Neuronal stem cell (in vitro differentiated cells): ENCODE data around the gene FAM168B.
A peak's percentile ranks its signal among the peaks of the same experiment; 100 is the strongest.

Experiments
- DNase-seq: peaks from one replicate; pipeline ENCODE4 v3.0.0-alpha.2; 2013; ENCODE audit warnings: low spot score
- H2AFZ ChIP-seq: one replicate; pipeline ENCODE4 v1.6.1; 2013; ENCODE audit warnings: mild to moderate bottlenecking, low read length, inconsistent platforms
- H2AK5ac ChIP-seq: 2 replicates; pipeline ENCODE4 v1.6.1; 2013; ENCODE audit warnings: low read depth, mild to moderate bottlenecking, inconsistent platforms, low read length, moderate library complexity, mixed read lengths
- H2BK120ac ChIP-seq: 2 replicates; pipeline ENCODE4 v1.6.1; 2013; ENCODE audit warnings: low read depth, mild to moderate bottlenecking, inconsistent platforms, low read length, moderate library complexity, mixed read lengths
- H2BK12ac ChIP-seq: one replicate; pipeline ENCODE4 v1.6.1; 2013; ENCODE audit warnings: low read length, inconsistent platforms
- H2BK15ac ChIP-seq: 2 replicates; pipeline ENCODE4 v1.6.1; 2013; ENCODE audit warnings: mild to moderate bottlenecking, low read length, inconsistent platforms, mixed read lengths
- H2BK5ac ChIP-seq: one replicate; pipeline ENCODE4 v1.6.1; 2013; ENCODE audit warnings: inconsistent platforms, mild to moderate bottlenecking, low read length, moderate library complexity
- H3K14ac ChIP-seq: one replicate; pipeline ENCODE4 v1.6.1; 2013; ENCODE audit warnings: low read length, inconsistent platforms
- H3K18ac ChIP-seq: 2 replicates; pipeline ENCODE4 v1.6.1; 2013; ENCODE audit warnings: low read length, inconsistent platforms
- H3K23ac ChIP-seq: 2 replicates; pipeline ENCODE4 v1.6.1; 2013; ENCODE audit warnings: low read depth, mild to moderate bottlenecking, mixed read lengths, low read length, inconsistent platforms; ENCODE audit not compliant: poor library complexity
- H3K27ac ChIP-seq: replicated peaks from 3 replicates; pipeline ENCODE4 v1.5.1; 2013; ENCODE audit warnings: low read length, inconsistent platforms
- H3K27me3 ChIP-seq, 3 experiments: 2 replicates each; pipeline ENCODE4 v1.6.1; 2013; ENCODE audit warnings: low read length in 3 of 3, mild to moderate bottlenecking in 2 of 3, inconsistent platforms in 1 of 3, low read depth in 1 of 3, mixed read lengths in 1 of 3, moderate library complexity in 1 of 3; ENCODE audit not compliant: control insufficient read depth in 3 of 3, insufficient read depth in 3 of 3
- H3K36me3 ChIP-seq, 2 donors: replicated peaks in 1 of 2; 2 replicates each; pipeline ENCODE4 v1.6.1; 2013; ENCODE audit warnings: low read length in 2 of 2; ENCODE audit not compliant: control insufficient read depth in 2 of 2, insufficient read depth in 2 of 2
- H3K4ac ChIP-seq: 2 replicates; pipeline ENCODE4 v1.6.1; 2013; ENCODE audit warnings: inconsistent platforms, mild to moderate bottlenecking, low read length, moderate library complexity
- H3K4me1 ChIP-seq, 2 donors: 1 replicate in 1 of 2; 2 replicates in 1 of 2; pipeline ENCODE4 v1.6.1; 2013; ENCODE audit warnings: low read length in 2 of 2, low read depth in 1 of 2; ENCODE audit not compliant: control insufficient read depth in 2 of 2, insufficient read depth in 1 of 2
- H3K4me2 ChIP-seq: one replicate; pipeline ENCODE4 v1.6.1; 2013; ENCODE audit warnings: mild to moderate bottlenecking, low read length, inconsistent platforms; ENCODE audit not compliant: insufficient read depth, poor library complexity, severe bottlenecking
- H3K4me3 ChIP-seq, 2 donors: 2 replicates each; pipeline ENCODE4 v1.5.1; 2013; ENCODE audit warnings: low read length in 2 of 2, mild to moderate bottlenecking in 2 of 2, inconsistent platforms in 1 of 2, moderate library complexity in 1 of 2
- H3K79me1 ChIP-seq: one replicate; pipeline ENCODE4 v1.6.1; 2013; ENCODE audit warnings: low read depth, mild to moderate bottlenecking, inconsistent platforms, low read length, moderate library complexity
- H3K9ac ChIP-seq: one replicate; pipeline ENCODE4 v1.6.1; 2013; ENCODE audit warnings: mild to moderate bottlenecking, low read depth, low read length, inconsistent platforms; ENCODE audit not compliant: poor library complexity
- H3K9me3 ChIP-seq, 2 donors: replicated peaks in 1 of 2; 2 replicates each; pipeline versions ENCODE3 to v1.6.1; 2013; ENCODE audit warnings: low read length in 2 of 2, mild to moderate bottlenecking in 2 of 2, inconsistent platforms in 1 of 2, low read depth in 1 of 2, mixed read lengths in 1 of 2, moderate library complexity in 1 of 2; ENCODE audit not compliant: control insufficient read depth in 2 of 2, insufficient read depth in 1 of 2
- H4K8ac ChIP-seq: one replicate; pipeline ENCODE4 v1.6.1; 2013; ENCODE audit warnings: low read depth, mild to moderate bottlenecking, inconsistent platforms, low read length, moderate library complexity
- H4K91ac ChIP-seq: one replicate; pipeline ENCODE4 v1.6.1; 2013; ENCODE audit warnings: low read length, low read depth, mild to moderate bottlenecking, inconsistent platforms; ENCODE audit not compliant: poor library complexity
- WGBS, 2 donors: extraction: QIAGEN DNeasy Blood & Tissue Kit; methylation state at CpG; one replicate each; pipeline ENCODE4 v1.1.7; 2013; ENCODE audit warnings: missing lambda C conversion rate in 2 of 2, mixed read lengths in 1 of 2; ENCODE audit not compliant: insufficient read length in 2 of 2, insufficient replicate concordance in 1 of 2; ENCODE audit errors: extremely low coverage in 2 of 2; 5-methylcytosine and 5-hydroxymethylcytosine counted together

Gene FAM168B

DNA sequence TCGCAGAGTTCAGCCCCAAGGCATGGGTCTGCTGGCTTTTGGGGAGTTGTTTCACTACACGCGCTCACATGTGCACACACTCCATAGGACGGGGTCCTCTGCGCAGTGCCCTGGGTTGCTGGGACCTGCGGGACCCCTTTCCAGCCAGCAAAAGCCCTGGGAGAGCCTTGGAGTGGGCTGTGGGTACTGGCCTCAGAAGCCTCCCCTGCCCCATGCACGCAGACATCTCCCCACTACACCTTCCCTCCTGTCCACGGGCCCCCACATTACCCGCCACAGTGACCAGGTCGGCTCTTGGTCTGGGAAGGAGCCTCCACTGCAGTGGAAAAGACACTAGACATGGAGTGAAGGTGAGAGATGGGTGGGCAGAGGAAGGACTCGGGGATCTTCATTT, 48.5 kb downstream of the FAM168B start:
- Histone ChIP-seq H4K91ac (no peak overlapping the region), H3K9ac (no peak overlapping the region), H3K9me3 (no peaks in the 10 kb centered on the region), H3K27ac (no peak overlapping the region), H3K79me1 (no peaks in the 10 kb centered on the region), H3K4ac (no peak overlapping the region), H2AFZ (no peak overlapping the region), H3K18ac (no peak overlapping the region), H3K4me2 (no peak overlapping the region), H3K14ac (no peak overlapping the region), H2BK120ac (no peak overlapping the region), H2BK12ac (no peak overlapping the region), H2BK5ac (no peak overlapping the region), H3K36me3 (peaks cover 25 to 40% of the 10 kb centered on the region in 2 donors), H2AK5ac (no peak overlapping the region), H4K8ac (no peak overlapping the region), H3K4me3 (no peak overlapping the region), H3K23ac (no peak overlapping the region), H3K27me3 (no peaks in the 10 kb centered on the region), H3K4me1 (no peaks in the 10 kb centered on the region), H2BK15ac (no peak overlapping the region)
- DNase-seq, result no peak
- no CpG with 5 or more reads among the region's 11 CpGs for WGBS, 2 donors

DNA sequence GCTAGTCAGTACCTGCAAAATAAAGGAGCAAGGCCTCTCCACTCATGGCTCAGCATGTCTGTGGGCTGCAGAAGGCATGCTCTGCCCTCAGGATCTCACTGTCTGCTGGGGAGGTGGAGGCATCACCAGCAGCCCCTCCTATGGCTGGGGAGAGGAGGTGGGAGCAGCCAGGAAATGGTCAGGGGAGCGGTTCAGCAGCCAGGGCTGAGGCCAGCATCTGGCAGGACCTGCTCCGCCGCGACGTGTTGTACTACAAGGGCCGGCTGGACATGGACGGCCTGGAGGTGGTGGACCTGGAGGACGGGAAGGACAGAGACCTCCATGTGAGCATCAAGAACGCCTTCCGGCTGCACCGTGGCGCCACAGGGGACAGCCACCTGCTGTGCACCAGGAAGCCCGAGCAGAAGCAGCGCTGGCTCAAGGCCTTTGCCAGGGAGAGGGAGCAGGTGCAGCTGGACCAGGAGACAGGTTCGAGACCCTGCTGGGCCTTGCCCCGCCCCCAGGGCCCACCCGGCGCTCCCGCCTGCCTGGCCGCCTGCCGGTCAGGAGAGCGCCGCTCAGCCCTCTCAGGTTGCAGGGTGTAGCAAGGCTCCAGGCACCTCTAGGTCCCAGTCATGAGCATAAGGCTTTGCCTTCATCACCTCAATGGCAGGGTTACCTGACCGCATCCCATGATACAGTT, 49.0 kb downstream of the FAM168B start:
- Histone ChIP-seq H2BK15ac (no peak overlapping the region), H2AFZ (no peak overlapping the region), H2BK5ac (no peak overlapping the region), H3K9me3 (no peaks in the 10 kb centered on the region), H3K79me1 (no peaks in the 10 kb centered on the region), H4K91ac (no peak overlapping the region), H3K36me3 (peaks cover 23 to 35% of the 10 kb centered on the region in 2 donors), H3K23ac (peak overlapping the region; percentile 25), H3K4me2 (no peak overlapping the region), H3K27ac (no peak overlapping the region), H4K8ac (no peak overlapping the region), H3K14ac (no peak overlapping the region), H3K4me3 (peak overlapping the region in 1 of 2 donors; percentile 4), H3K27me3 (no peaks in the 10 kb centered on the region), H3K18ac (no peak overlapping the region), H2AK5ac (peak overlapping the region; percentile 57), H2BK120ac (no peak overlapping the region), H3K4ac (no peak overlapping the region), H3K9ac (no peak overlapping the region), H3K4me1 (no peaks in the 10 kb centered on the region), H2BK12ac (no peak overlapping the region)
- no peak for DNase-seq
- WGBS, 2 donors, result no CpG with 5 or more reads among the region's 24 CpGs

DNA sequence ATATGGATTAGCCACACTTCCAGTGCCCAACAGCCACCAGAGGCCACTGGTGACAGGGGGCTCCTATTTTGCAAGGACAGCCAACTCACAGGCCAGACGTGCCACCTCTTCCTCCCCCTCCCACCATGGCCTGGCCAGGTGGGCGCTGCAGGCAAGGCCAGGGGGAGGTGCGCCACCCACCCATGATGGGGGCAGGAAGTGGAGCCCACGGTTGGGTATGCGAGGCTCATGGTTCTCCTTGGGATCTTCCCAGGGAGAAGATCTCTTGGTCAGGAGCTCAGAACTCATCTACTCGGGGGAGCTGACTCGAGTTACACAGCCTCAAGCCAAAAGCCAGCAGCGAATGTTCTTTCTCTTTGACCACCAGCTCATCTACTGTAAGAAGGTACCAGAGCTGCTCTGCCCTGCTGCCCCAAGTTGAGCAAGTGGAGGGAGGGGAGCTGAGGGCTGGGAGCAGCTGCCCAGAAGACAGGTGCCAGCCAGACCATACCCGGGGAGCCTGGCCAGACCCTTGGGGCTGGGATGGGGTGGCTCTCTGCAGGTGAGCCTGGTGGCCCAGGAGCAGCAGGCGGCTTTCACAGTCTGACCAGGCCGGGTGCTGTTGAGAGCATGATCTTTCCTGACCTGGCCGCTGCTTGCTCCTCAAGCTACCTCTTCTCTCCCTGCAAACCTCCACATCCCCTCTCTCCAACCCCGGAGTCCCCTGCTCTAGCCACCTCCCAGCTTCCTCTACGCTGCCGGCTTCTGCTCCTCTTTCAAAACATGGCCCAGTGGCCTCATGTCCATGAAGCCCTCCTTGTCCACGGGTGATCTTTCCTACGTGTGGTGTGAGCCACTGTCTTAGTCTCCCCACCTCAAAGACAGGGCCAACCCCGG, 49.8 kb downstream of the FAM168B start:
- no peaks in the 10 kb centered on the region for H3K27me3 ChIP-seq
- H3K9me3 ChIP-seq, result no peaks in the 10 kb centered on the region
- no peak overlapping the region for H3K4me3 ChIP-seq
- no peak for DNase-seq
- no peaks in the 10 kb centered on the region for H3K4me1 ChIP-seq
- peaks cover 16 to 27% of the 10 kb centered on the region in 2 donors for H3K36me3 ChIP-seq
- H4K8ac ChIP-seq, result no peak overlapping the region
- no peak overlapping the region for H2BK15ac ChIP-seq
- no peak overlapping the region for H3K27ac ChIP-seq
- no CpG with 5 or more reads among the region's 18 CpGs for WGBS, 2 donors
- H3K18ac ChIP-seq, result peak overlapping the region; percentile 74
- H4K91ac ChIP-seq, result no peak overlapping the region
- no peak overlapping the region for H2BK120ac ChIP-seq
- no peak overlapping the region for H3K9ac ChIP-seq
- H3K79me1 ChIP-seq, result no peaks in the 10 kb centered on the region
- H3K4me2 ChIP-seq, result no peak overlapping the region
- H2BK12ac ChIP-seq, result no peak overlapping the region
- no peak overlapping the region for H3K14ac ChIP-seq
- H2AK5ac ChIP-seq, result no peak overlapping the region
- H3K23ac ChIP-seq, result peak overlapping the region; percentile 92
- H2BK5ac ChIP-seq, result no peak overlapping the region
- no peak overlapping the region for H3K4ac ChIP-seq
- no peak overlapping the region for H2AFZ ChIP-seq

DNA sequence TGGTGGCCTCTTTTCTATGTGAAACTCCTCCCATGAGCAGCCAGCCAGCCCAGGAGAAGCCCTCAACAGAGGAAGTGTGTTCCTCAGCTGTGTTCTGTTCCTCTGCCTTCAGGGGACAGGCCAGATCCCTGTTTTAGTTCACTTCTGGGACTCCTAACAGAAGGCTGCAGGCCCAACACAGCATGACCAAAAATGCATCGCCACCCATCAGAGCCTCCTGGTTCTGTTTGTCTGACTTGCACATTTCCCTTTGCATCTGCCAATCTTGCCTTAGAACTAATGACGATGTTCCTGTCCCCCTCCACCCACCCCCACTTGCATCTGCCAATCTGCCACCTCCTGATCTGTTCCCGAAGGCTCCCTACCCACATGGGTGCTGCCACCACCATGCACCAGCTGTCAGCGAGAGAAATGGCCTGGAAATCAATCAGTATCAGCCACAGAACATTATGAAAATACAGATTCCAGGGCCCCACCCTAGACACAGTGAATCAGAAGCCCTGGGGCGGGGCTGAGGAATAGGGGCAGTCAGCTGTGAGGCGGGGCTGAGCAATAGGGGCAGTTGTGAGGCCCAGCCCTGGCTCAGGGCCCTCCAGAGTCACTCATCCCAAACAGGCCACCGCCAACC, 51.0 kb downstream of the FAM168B start:
- Histone ChIP-seq H3K23ac (no peak overlapping the region), H4K8ac (no peak overlapping the region), H2AK5ac (no peak overlapping the region), H3K79me1 (no peaks in the 10 kb centered on the region), H3K9ac (no peak overlapping the region), H3K4me1 (no peaks in the 10 kb centered on the region), H3K4ac (no peak overlapping the region), H3K27ac (no peak overlapping the region), H3K36me3 (peaks cover 11 to 15% of the 10 kb centered on the region in 2 donors), H3K14ac (no peak overlapping the region), H2BK120ac (no peak overlapping the region), H2BK5ac (no peak overlapping the region), H2AFZ (no peak overlapping the region), H3K27me3 (peaks cover 0 to under 1% (median 0%) of the 10 kb centered on the region in 3 experiments), H4K91ac (no peak overlapping the region), H3K4me2 (no peak overlapping the region), H2BK12ac (no peak overlapping the region), H3K18ac (no peak overlapping the region), H2BK15ac (no peak overlapping the region), H3K4me3 (no peak overlapping the region), H3K9me3 (no peaks in the 10 kb centered on the region)
- no peak for DNase-seq
- WGBS, 2 donors, result no CpG with 5 or more reads among the region's 7 CpGs
